Daoy (cell line): ENCODE data around the gene RADIL. TPM values are rescaled to one million over a fixed set of nuclear protein-coding genes. Genes with fewer than 3 reads are reported as not detected.

Experiments used
- DNase-seq: peaks from one replicate; pipeline ENCODE4 v3.0.0-alpha.2; 2015; ENCODE audit warnings: low read depth
- total RNA-seq: library from RNA; depleted of rRNA; stranded (reverse); fragments of >200 nt; shearing (Covaris generic); gene quantifications from 2 replicates; pipeline ENCODE4 v1.2.3, GENCODE V29; 2014

Gene RADIL
- total RNA-seq, 1 experiment from 2014 or later, result 0.40 TPM

DNA sequence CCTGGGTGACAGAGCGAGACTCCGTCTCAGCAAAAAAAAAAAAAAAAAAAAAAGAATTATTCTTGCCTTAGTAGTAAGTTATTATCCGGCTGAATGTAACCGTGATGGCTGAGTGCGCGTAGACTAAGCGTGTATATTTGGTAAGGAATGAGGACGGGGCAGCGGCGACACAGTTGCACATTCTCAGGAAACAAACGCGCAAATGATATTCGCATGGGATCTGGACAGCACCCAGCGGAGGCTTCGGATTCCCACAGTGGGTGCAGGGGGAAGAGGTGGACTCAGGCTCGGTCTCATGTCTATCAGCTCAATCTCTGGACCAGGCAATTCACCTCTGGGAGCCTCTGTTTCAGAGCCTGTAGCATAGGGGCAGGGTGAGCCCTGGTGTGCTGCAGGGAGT, 50.8 kb downstream of the RADIL start:
- DNase-seq, result no peak

DNA sequence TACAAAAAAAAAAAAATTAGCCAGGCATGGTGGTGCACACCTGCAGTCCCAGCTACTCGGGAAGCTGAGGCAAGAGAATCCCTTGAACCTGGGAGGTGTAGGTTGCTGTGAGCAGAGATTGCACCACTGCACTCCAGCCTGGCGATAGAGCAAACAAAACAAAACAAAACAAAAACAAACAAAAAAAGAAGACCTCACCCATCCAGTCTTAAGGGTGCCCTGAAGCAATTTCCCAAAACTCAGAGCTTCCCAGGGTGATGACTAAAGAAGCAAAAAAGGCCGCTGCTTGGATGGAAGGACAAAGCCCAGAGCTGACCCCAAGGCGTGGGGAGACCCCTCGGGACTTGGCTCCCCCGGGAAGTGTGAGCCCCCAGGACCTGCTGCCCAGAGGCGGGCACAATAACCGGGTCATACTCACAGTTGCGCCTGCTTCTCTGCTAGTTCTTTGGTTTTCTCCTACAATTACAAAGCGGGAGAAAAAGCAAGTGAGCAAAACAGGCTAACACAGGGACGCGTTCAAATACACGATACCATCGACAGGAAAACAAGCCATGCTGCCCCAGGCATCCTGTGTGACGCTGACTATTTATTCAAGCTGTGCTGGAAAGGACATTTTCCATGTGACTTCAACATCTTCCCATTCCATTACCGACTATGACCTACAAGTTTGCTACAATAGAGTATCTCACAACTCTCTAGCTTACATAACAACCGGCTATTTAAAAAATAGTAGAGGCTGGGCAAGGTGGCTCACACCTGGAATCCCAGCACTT, 51.6 kb downstream of the RADIL start:
- no peak for DNase-seq

DNA sequence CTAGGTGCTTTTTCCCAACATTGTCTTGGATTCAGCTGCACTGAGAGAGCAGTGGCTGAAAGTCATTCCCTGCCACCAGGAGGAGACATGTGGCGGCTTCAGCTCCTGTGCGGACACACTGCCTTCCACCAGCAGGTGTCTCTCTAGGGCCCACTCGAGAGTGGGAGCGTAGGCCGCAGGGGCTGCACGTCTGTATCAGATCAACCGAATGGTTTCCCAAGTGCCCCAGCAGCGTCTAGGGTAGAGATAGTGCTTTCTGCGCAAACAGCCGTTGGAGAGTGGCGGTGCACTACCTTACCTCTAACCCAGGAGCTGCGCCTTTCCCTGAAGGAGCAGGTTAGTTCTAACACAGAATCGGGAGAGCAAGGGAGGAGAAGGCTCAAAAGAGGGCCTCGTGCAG, 53.3 kb downstream of the RADIL start:
- DNase-seq, result peak; percentile 51

DNA sequence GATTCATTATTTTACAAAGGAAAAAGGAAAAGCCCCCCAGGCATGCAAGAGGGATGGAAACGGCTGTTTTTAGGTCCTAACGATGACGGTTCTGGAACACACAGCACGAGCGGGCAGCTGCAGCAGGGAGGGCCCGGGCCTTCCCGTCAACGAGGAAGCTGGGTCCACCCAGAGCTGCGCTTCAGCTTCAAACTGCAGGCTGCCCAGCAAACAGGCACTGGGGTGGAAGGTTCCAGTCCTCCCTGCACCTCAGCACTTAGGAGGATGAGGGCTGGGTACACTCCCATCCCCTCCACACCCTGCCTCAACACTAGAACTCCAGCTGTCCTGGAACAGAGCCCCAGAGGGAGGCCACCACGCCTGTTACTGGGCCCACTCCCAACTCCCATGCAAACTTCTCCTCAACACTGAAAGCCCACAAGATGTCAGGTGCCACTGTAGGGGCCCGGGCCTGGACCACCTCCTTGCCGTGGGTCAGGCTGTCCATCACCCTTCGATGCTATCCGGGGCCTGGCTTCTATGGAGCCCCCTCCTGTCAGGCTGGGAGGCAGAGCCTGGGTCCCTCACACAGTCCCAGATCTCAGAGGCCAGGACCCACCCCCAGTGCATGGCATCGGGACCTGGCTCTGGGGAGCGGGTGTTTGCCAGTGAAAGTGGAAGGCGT, 54.7 kb downstream of the RADIL start:
- no peak for DNase-seq

GRCh38 chr7:4825081-4825480, 58.4 kb downstream of the RADIL start:
- DNase-seq, result no peak

DNA sequence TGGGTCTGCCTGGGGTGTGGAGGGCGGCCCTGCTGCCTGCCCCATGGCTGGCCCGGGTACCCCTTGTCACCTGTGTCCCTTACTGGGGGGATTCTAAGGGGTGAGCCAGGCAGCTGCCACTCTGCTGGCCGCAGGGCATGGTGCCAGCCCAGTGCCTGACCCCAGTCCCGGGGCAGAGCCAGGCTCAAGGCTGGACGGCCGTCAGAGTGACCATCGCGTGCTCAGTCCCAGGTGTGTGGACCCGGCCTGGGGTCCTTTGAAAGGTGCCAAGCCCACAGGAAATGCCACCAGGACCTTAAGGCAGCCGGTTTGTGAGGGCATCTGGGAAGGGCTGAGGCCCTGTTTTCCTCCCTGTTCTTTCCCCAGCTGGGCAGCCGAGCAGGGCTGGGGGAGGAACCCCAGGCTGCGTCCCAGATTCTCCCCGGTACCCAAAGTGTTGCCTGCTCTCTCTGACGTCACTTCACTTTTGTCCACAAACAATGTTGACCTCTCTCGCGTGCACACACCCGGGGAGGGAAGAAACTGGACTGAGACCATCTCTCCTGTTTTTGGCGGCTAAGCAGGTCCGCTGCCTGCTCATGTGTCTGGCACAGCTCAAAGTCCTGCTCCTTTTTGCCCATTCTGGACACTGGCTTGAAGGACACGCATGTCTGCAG, 59.3 kb downstream of the RADIL start:
- DNase-seq, result no peak

DNA sequence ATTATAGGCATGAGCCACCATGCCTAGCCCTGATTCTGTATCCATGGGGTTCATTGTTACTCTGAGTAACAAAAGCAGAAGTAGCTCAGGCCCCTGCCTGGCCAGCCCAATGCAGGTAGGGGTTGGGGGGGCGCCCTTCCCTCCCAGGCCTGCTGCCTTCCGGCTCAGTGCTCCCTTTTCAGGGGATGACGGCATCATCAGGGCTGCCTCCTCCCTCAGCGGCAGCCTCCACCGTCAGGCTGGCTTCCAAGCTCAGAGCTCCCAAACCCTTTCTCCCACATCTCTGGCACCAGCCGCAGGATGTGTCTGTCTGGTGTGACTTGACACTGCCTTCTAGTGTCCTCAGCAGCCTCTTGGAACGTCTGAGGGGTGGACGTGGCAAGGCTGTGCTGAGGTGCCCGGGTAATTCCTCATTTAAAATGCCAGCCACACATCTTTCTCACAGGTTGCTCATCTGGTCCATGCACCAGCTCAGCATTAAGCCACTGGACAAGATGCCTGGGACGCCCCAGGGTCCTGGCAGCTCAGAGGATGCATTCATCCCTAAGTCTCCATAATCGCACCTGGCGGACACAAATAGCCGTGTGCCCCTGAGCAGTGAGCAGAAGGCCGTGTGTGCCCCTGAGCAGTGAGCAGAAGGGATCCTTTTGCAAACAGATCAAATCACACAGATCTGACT, 59.9 kb downstream of the RADIL start:
- DNase-seq, result no peak

DNA sequence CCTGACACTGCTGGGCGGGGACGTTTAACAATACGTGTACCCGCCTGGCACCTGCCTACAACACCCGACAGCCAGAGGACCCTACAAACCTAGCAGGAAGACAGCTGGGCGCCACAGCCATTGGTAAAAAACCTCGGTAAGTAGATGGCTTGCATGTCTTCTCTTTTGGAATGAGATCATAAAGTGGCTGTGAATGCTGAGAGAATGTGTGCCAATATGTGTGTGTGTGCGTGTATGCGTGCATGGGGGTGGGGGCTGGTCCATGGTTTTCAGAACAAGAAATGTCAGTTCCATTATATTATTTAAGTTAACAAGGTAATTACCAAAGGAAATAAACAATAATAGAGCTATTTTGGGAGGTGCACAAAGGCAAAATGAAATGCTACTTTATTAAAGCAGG, 60.8 kb downstream of the RADIL start:
- DNase-seq, result no peak

- no peak for DNase-seq
Measured at GRCh38 chr7:4820967-4821471, 62.5 kb downstream of the RADIL start.

DNA sequence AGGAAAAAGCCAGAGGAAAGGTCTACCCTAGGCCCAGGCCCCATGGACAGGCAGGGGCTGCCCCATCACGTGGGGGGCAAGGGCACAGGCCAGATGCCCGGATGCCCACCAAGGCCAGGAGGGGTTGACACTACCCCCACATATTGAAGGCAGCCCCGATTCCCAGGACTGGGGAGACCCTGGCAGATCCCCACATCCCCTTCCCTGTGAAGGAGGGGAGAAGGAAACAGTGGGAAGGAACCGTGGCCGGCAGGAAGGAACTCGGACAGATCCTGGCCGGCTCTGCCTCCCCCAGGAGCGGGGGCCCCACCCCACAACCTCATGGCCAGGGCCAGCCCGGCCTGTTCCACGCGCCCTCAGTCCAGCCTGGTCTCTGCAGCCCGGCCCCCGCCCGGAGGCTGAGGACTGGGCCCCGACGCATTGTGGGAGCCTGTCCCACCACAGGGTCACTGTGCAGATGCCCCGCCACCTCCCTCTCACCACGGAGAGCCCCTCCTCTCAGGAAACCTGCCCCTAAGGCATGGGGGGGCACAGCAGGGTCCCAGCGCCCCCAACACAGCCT, 63.0 kb downstream of the RADIL start:
- no peak for DNase-seq

DNA sequence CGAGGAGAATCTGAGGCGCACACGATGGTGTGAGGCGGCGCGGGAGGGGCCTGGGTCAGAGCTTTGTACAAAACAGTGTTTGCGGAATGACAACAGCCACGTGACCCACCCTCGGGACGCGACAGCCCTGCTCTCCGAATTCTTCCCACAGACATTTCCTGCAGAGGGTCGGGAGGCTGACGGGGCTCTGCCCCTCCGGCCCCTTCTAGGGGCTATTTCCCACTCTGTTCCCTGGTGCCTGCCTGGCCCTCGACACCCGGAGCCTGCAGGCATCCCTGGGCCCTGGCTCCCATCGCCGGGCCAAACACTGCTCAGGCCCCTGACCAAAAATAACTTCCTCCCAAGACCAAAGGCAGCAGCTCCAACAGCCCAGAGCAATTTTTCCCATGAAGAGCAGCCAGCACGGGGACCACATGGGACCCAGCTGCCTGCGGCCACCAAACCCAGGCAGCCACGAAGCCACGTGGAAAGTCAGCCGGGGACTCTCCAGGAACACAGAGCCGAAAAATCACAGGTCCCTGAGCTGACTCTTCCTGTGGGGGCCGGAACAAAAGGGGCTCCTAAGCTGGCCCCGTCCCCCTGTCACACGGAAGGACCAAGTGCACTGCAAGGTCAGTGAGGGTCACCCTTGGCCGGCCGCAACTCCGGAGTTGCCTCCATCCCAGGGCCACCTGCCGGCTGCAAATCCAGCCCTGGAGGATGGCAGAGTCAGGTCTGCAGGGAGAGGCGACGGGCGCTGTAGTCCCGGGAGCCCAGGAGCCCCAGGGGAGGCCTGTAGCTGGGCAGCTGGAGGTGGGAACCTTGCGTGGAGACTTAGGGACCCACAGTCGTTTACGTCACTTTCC, 63.7 kb downstream of the RADIL start:
- DNase-seq, result peak; percentile 2

- DNase-seq, result no peak
Measured at GRCh38 chr7:4818000-4818794, 65.3 kb downstream of the RADIL start.

GRCh38 chr7:4817178-4817901, 66.2 kb downstream of the RADIL start:
- no peak for DNase-seq

DNA sequence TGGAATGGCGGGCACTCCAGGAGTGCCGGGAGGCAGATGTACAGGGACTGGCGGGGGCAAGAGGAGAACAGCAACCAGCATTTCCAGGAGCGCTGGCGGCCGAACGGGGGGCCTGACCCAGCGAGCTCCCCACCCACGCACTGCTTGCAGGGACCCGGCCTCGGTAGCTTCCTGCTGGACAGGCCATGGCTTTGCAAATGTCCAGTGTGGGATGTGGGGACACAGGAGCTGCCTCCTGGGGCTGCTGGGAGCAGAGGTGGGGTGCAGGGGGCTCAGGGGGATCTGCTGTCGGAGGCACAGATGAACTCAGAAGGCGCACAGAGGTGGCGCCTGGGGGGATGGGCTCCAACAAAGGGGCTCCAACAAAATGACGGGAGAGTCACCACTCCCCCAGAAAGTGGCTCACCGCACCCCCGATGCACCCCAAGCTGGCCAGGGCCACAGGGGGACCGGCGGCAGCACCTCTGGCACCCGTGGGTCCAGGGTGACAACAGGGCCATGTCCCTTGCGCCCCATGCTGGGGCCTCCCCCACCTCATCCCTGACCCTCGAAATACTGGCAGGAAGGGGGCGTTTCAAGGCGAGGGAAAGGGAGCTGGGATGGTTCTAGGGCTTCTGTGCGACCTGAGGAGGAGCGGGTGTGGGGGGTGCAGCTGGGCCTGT, 67.0 kb downstream of the RADIL start:
- DNase-seq, result no peak

GRCh38 chr7:4815609-4816418, 67.7 kb downstream of the RADIL start:
- no peak for DNase-seq

DNA sequence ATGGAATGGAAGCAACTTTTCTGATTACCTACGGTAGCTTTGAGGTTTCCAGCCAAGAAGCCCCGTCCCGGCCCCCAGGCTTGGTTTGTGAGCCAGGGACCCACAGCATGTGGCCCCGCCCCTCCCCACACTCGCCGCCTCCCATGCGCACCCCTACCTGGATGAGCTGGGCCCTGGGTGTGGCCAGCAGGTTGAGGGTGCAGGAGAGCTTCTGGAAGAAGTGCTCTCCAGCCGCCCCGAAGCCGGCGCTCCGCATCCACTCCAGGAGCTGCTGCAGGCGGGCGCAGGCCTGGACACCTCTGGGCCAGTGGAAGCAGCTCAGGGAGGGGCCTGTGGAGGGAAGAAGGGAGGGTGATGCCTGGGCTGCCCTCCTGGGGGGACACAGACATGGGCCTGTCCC, 68.4 kb downstream of the RADIL start:
- no peak for DNase-seq

DNA sequence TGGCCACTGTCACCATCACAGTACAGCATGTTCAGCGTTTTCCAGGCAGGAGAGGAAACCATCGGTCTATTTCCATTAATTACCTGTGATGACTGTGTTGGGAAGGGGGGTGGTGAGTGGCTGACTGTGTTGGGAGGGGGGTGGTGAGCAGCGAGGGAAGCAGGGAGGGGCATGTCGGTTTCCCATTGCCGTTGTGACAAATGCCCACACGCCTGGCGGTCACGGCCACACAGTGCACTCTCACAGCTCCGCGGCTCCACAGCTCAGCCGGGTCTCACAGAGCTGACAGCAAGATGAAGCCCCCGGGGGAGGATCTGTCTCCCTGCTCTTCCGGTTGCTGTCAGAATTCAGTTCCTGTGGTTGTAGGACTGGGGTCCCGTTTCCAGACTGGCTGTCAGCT, 69.1 kb downstream of the RADIL start:
- no peak for DNase-seq

DNA sequence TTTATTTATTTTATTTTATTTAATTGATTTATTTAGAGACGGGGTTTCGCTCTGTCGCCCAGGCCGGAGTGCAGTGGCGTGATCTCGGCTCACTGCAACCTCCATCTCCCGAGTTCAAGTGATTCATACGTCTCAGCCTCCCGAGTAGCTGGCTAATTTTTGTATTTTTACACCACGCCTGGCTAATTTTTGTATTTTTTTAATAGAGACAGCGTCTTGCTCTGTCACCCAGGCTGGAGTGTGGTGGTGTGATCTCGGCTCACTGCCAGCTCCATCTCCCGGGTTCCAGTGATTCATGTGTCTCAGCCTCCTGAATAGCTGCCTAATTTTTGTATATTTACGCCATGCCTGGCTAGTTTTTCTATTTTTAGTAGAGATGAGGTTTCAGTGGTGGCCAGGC, 73.8 kb downstream of the RADIL start:
- peak; percentile 51 for DNase-seq
